Measurements from ENCODE around the gene TMEFF2.

DNA sequence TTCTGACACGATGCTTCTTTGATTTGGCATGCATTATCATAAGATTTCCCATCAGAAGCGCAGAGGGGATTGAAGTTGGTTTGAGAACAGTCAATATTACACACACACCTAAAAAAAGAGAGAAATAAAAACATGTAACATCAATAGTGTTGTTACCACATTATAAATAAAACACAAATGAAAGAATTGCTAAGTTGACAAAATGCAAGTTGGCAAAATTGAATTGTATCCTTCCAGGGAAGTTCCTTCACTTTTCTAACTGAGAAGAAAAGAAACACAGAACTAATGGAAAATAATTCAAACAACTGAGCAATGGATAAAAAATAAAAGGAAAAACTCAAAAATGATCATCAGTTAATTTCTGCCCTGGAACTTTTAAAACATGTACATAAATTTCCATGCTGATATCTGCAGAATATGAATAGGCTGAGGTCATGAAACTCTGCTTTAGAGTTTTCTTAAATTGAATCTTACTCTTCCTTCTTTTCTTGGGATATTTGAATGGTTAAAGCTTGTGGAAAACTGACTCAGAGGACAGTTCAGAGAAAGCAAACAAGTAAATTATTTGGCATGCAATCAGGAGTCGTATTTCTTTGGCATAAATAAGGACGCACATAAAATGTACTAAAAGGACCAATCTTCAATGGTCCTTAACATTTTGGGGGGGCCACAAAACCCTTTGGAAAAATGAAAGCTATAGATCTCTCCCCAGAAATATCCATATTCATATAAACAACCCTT is 195.5 kb downstream of the TMEFF2 start:
- TF ChIP-seq EZH2 (IDR thresholded peaks at IDR 0.05; ENCODE audit: insufficient read depth, poor library complexity, severe bottlenecking) (no peak), EZH2phosphoT487 (IDR thresholded peaks at IDR 0.05; ENCODE audit: insufficient read depth, low read depth) (no peak)

Data from GM23248 (cell line).